IPS DF 19.7 (cell line): ENCODE measurements around the gene MED13.
"Not testable (repeated sequence)": the region's sequence is repeated elsewhere in the genome, so short reads cannot be mapped to it uniquely, and the experiment has no call there.

Experiments
- DNase-seq: peaks from one replicate; pipeline ENCODE4 v3.0.0-alpha.2; 2013; ENCODE audit warnings: low read depth, low spot score

The MED13 gene

GRCh38 chr17:62052765-62053338 lies 12.2 kb downstream of the MED13 start:
- DNase-seq, result no peak

GRCh38 chr17:62051053-62051452 lies 14.0 kb downstream of the MED13 start:
- no peak for DNase-seq

GRCh38 chr17:62049299-62049698 lies 15.8 kb downstream of the MED13 start:
- DNase-seq, result no peak

- no peak for DNase-seq
These were observed 16.8 kb downstream of the MED13 start for GRCh38 chr17:62048262-62048661.

- no peak for DNase-seq
These were observed 19.6 kb downstream of the MED13 start for GRCh38 chr17:62045517-62045916.

GRCh38 chr17:62045109-62045508 lies 20.0 kb downstream of the MED13 start:
- DNase-seq, result no peak

GRCh38 chr17:62043602-62044001 lies 21.5 kb downstream of the MED13 start:
- no peak for DNase-seq

GRCh38 chr17:62043140-62043539 lies 21.9 kb downstream of the MED13 start:
- no peak for DNase-seq

- DNase-seq, result no peak
These were observed 26.8 kb downstream of the MED13 start for GRCh38 chr17:62038248-62038647.

- DNase-seq, result no peak
These were observed 31.8 kb downstream of the MED13 start for GRCh38 chr17:62033317-62033716.

GRCh38 chr17:62032480-62032879 lies 32.6 kb downstream of the MED13 start:
- DNase-seq, result no peak

- no peak for DNase-seq
These were observed 34.8 kb downstream of the MED13 start for GRCh38 chr17:62030264-62030663.

GRCh38 chr17:62024866-62025265 lies 40.2 kb downstream of the MED13 start:
- DNase-seq, result no peak

- DNase-seq, result no peak
These were observed 47.2 kb downstream of the MED13 start for GRCh38 chr17:62017912-62018311.

- DNase-seq, result no peak
These were observed 47.6 kb downstream of the MED13 start for GRCh38 chr17:62017496-62017895.

- DNase-seq, result no peak
These were observed 50.6 kb downstream of the MED13 start for GRCh38 chr17:62014526-62014925.

- DNase-seq, result no peak
These were observed 55.9 kb downstream of the MED13 start for GRCh38 chr17:62009220-62009619.

GRCh38 chr17:62008294-62008693 lies 56.8 kb downstream of the MED13 start:
- DNase-seq, result no peak

- no peak for DNase-seq
These were observed 60.7 kb downstream of the MED13 start for GRCh38 chr17:62004388-62004787.

- not testable (repeated sequence) for DNase-seq
These were observed 61.9 kb downstream of the MED13 start for GRCh38 chr17:62003141-62003540.

- no peak for DNase-seq
These were observed 64.0 kb downstream of the MED13 start for GRCh38 chr17:62001105-62001504.

GRCh38 chr17:62000186-62000585 lies 64.9 kb downstream of the MED13 start:
- DNase-seq, result no peak

- not testable (repeated sequence) for DNase-seq
These were observed 66.5 kb downstream of the MED13 start for GRCh38 chr17:61998534-61998933.

- DNase-seq, result no peak
These were observed 67.4 kb downstream of the MED13 start for GRCh38 chr17:61997664-61998063.
